Neural cell (in vitro differentiated cells): Measurements from ENCODE around the gene SLC25A25. TPM values are rescaled to one million over a fixed set of nuclear protein-coding genes. Genes with fewer than 3 reads are reported as not detected.

ENCODE experiments used
- H2AFZ ChIP-seq: fragments of 200-600, 300-800 bp; sonication (generic), shearing (Covaris generic); 2 replicates; pipeline ENCODE4 v1.6.0; 2014; ENCODE audit warnings: low read depth, mild to moderate bottlenecking, antibody characterized with exemption, low read length, moderate library complexity
- H3F3A ChIP-seq: fragments of 200-600 bp; shearing (Covaris generic); 2 replicates; pipeline ENCODE4 v1.6.1; 2016; ENCODE audit warnings: mild to moderate bottlenecking, moderate library complexity, mixed read lengths, antibody characterized with exemption, low read length; ENCODE audit not compliant: insufficient read depth, poor library complexity, severe bottlenecking
- H3K27ac ChIP-seq: fragments of 200-600, 300-800 bp; sonication (generic), shearing (Covaris generic); 2 replicates; pipeline ENCODE4 v1.5.1; 2014; ENCODE audit warnings: mild to moderate bottlenecking, low read length, moderate library complexity
- H3K27me3 ChIP-seq: fragments of 300-800, 200-600 bp; sonication (generic), shearing (Covaris generic); 2 replicates; pipeline ENCODE4 v1.6.0; 2014; ENCODE audit warnings: mild to moderate bottlenecking, low read depth, low read length, moderate library complexity; ENCODE audit not compliant: insufficient read depth
- H3K36me3 ChIP-seq: fragments of 300-800, 200-600 bp; sonication (generic), shearing (Covaris generic); 2 replicates; pipeline ENCODE4 v1.5.1; 2014; ENCODE audit warnings: mild to moderate bottlenecking, antibody characterized with exemption, low read length, moderate library complexity; ENCODE audit not compliant: insufficient read depth
- H3K4me2 ChIP-seq: fragments of 300-800, 200-600 bp; sonication (generic), shearing (Covaris generic); 2 replicates; pipeline ENCODE4 v1.6.0; 2014; ENCODE audit warnings: mild to moderate bottlenecking, low read length
- H3K4me3 ChIP-seq: fragments of 300-800, 200-600 bp; sonication (generic), shearing (Covaris generic); 2 replicates; pipeline ENCODE4 v1.5.1; 2014; ENCODE audit warnings: mild to moderate bottlenecking, low read length, moderate library complexity
- H3K79me2 ChIP-seq: fragments of 200-600 bp; shearing (Covaris generic); replicated peaks from 2 replicates; pipeline ENCODE4 v1.6.0; 2014; ENCODE audit warnings: mild to moderate bottlenecking, low read length, moderate library complexity; ENCODE audit not compliant: insufficient read depth
- H3K9ac ChIP-seq: fragments of 300-800, 200-600 bp; sonication (generic), shearing (Covaris generic); 2 replicates; pipeline ENCODE4 v1.6.1; 2016; ENCODE audit warnings: mild to moderate bottlenecking, low read length, mixed read lengths
- H3K9me2 ChIP-seq: fragments of 200-600 bp; shearing (Covaris generic); 2 replicates; pipeline ENCODE4 v1.6.1; 2016; ENCODE audit warnings: mild to moderate bottlenecking, low read length, mixed read lengths; ENCODE audit not compliant: insufficient read depth
- H3K9me3 ChIP-seq: fragments of 200-600, 300-800 bp; sonication (generic), shearing (Covaris generic); 2 replicates; pipeline ENCODE4 v1.6.1; 2016; ENCODE audit warnings: mild to moderate bottlenecking, mixed run types, low read length, moderate library complexity, mixed read lengths
- H4K20me1 ChIP-seq: fragments of 200-600 bp; shearing (Covaris generic); 2 replicates; pipeline ENCODE4 v1.6.1; 2016; ENCODE audit warnings: mild to moderate bottlenecking, mixed run types; ENCODE audit not compliant: insufficient read depth
- CTCF ChIP-seq: fragments of 450-650 bp; IDR thresholded peaks from 2 replicates; pipeline ENCODE4 v1.5.1; 2014; ENCODE audit warnings: antibody characterized with exemption, mild to moderate bottlenecking, moderate library complexity; ENCODE audit not compliant: poor library complexity, severe bottlenecking
- EP300 ChIP-seq: fragments of 450-650 bp; conservative IDR thresholded peaks from 2 replicates; pipeline ENCODE4 v1.6.1; 2014; ENCODE audit warnings: antibody characterized with exemption, mild to moderate bottlenecking, moderate library complexity; ENCODE audit not compliant: poor library complexity, severe bottlenecking
- EZH2 ChIP-seq: fragments of 200-600, 300-800 bp; shearing (Covaris generic), sonication (generic); IDR thresholded peaks from 2 replicates; pipeline ENCODE4 v1.6.1; 2014; ENCODE audit warnings: antibody characterized with exemption, low read length, borderline replicate concordance, mild to moderate bottlenecking; ENCODE audit not compliant: insufficient read depth, poor library complexity, severe bottlenecking
- MXI1 ChIP-seq: fragments of 450-650 bp; conservative IDR thresholded peaks from 2 replicates; pipeline ENCODE4 v1.6.1; 2014; ENCODE audit warnings: antibody characterized with exemption, mild to moderate bottlenecking; ENCODE audit not compliant: poor library complexity, severe bottlenecking
- POLR2AphosphoS5 ChIP-seq: IDR thresholded peaks from 2 replicates; pipeline ENCODE4 v1.6.1; 2012
- RAD21 ChIP-seq: fragments of 450-650 bp; conservative IDR thresholded peaks from 2 replicates; pipeline ENCODE4 v1.6.1; 2014; ENCODE audit warnings: antibody characterized with exemption, mild to moderate bottlenecking, moderate library complexity
- polyA plus RNA-seq: library from polyadenylated mRNA; depleted of rRNA; stranded (reverse); fragments of >200 nt; gene quantifications from 2 replicates; pipeline ENCODE4 v1.2.3, GENCODE V29; 2014
- TF ChIP-seq, protein P1 (sequence below): IDR thresholded peaks from 2 replicates; pipeline ENCODE4 v1.6.1; 2012; ENCODE audit warnings: borderline replicate concordance

SLC25A25 gene
- polyA plus RNA-seq, 1 donor from 2014 or later = 43.7 TPM

GRCh38 chr9:128127990-128128835 is 60.2 kb downstream of the SLC25A25 start:
- H2AFZ ChIP-seq = peak overlapping the region; percentile 95

GRCh38 chr9:128128836-128129590 is 61.0 kb downstream of the SLC25A25 start:
- H3K36me3 ChIP-seq = no peaks in the 10 kb centered on the region
- peak overlapping the region; percentile 84 for H3K27ac ChIP-seq
- no peaks in the 10 kb centered on the region for H3K9me2 ChIP-seq
- peaks cover 11% of the 10 kb centered on the region for H3K79me2 ChIP-seq
- H4K20me1 ChIP-seq = no peaks in the 10 kb centered on the region
- H3K4me2 ChIP-seq = peak overlapping the region; percentile 62
- H3K27me3 ChIP-seq = no peaks in the 10 kb centered on the region
- peak overlapping the region; percentile 95 for H2AFZ ChIP-seq
- H3K4me3 ChIP-seq = peak overlapping the region; percentile 98
- no peaks in the 10 kb centered on the region for H3F3A ChIP-seq
- no peaks in the 10 kb centered on the region for H3K9me3 ChIP-seq
- peak overlapping the region; percentile 89 for H3K9ac ChIP-seq
- TF ChIP-seq EP300 (no peak), EZH2 (no peak), MXI1 (no peak), CTCF (no peak), POLR2AphosphoS5 (no peak), RAD21 (no peak)
- TF ChIP-seq, protein P1, sequence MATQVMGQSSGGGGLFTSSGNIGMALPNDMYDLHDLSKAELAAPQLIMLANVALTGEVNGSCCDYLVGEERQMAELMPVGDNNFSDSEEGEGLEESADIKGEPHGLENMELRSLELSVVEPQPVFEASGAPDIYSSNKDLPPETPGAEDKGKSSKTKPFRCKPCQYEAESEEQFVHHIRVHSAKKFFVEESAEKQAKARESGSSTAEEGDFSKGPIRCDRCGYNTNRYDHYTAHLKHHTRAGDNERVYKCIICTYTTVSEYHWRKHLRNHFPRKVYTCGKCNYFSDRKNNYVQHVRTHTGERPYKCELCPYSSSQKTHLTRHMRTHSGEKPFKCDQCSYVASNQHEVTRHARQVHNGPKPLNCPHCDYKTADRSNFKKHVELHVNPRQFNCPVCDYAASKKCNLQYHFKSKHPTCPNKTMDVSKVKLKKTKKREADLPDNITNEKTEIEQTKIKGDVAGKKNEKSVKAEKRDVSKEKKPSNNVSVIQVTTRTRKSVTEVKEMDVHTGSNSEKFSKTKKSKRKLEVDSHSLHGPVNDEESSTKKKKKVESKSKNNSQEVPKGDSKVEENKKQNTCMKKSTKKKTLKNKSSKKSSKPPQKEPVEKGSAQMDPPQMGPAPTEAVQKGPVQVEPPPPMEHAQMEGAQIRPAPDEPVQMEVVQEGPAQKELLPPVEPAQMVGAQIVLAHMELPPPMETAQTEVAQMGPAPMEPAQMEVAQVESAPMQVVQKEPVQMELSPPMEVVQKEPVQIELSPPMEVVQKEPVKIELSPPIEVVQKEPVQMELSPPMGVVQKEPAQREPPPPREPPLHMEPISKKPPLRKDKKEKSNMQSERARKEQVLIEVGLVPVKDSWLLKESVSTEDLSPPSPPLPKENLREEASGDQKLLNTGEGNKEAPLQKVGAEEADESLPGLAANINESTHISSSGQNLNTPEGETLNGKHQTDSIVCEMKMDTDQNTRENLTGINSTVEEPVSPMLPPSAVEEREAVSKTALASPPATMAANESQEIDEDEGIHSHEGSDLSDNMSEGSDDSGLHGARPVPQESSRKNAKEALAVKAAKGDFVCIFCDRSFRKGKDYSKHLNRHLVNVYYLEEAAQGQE = no peak

More at GRCh38 chr9:128127990-128128835, 60.2 kb downstream of the SLC25A25 start:
- Histone ChIP-seq H3K9me3 (no peaks in the 10 kb centered on the region), H3K79me2 (peaks cover 11% of the 10 kb centered on the region), H3K27me3 (no peaks in the 10 kb centered on the region), H3K9me2 (no peaks in the 10 kb centered on the region), H3K9ac (peak overlapping the region; percentile 89), H3K36me3 (no peaks in the 10 kb centered on the region), H3F3A (no peaks in the 10 kb centered on the region), H3K4me3 (peak overlapping the region; percentile 98), H3K27ac (peak overlapping the region; percentile 84), H4K20me1 (no peaks in the 10 kb centered on the region), H3K4me2 (peak overlapping the region; percentile 62)
- peak; percentile 87 for TF ChIP-seq MXI1
- TF ChIP-seq, protein P1 = no peak
- peak; percentile 60 for TF ChIP-seq POLR2AphosphoS5
- no peak for TF ChIP-seq CTCF
